Prostate gland (tissue), 2 donors: ENCODE data around the gene LAMA4.

ENCODE experiments used
- CTCF ChIP-seq, 4 experiments: fragments of 200-600 bp in 2 of 4; fragments of 450-650 bp in 2 of 4; sonication (generic) in 2 of 4; IDR thresholded peaks; 1 replicate in 3 of 4; 2 replicates in 1 of 4; pipeline ENCODE4 v1.5.1; 2016 to 2019; ENCODE audit warnings: antibody characterized with exemption in 4 of 4, mild to moderate bottlenecking in 2 of 4, moderate library complexity in 2 of 4
- POLR2A ChIP-seq: fragments of 450-650 bp; IDR thresholded peaks from one replicate; pipeline ENCODE4 v1.6.1; 2016; ENCODE audit warnings: antibody characterized with exemption, mild to moderate bottlenecking
- POLR2AphosphoS5 ChIP-seq: sonication (generic); formaldehyde crosslinking; IDR thresholded peaks from one replicate; pipeline ENCODE4 v1.6.1; 2017; ENCODE audit warnings: antibody characterized with exemption

- TF ChIP-seq CTCF (IDR thresholded peaks at IDR 0.05): no peak
- no peak for TF ChIP-seq POLR2A
- no peak for TF ChIP-seq POLR2AphosphoS5
These were observed 50.6 kb downstream of the LAMA4 start for GRCh38 chr6:112203577-112204349.
